Activated CD4-positive, alpha-beta T cell treated with anti-CD3 and anti-CD28 coated beads, Interleukin-2, amount 10 ng/mL, durations not matched to agents 24 days and 14 days (primary cell): ENCODE data around the gene CWF19L2. TPM values are rescaled to one million over a fixed set of nuclear protein-coding genes. Genes with fewer than 3 reads are reported as not detected.

Source experiments
- DNase-seq: peaks from one replicate; pipeline ENCODE4 v3.0.0; 2022
- H3K27ac Mint-ChIP-seq: one replicate; pipeline ENCODE4 v1.8.0; 2022; ENCODE audit warnings: mild to moderate bottlenecking, mixed read lengths
- H3K27me3 Mint-ChIP-seq: one replicate; pipeline ENCODE4 v1.8.0; 2022; ENCODE audit warnings: mixed read lengths
- H3K36me3 Mint-ChIP-seq: one replicate; pipeline ENCODE4 v1.8.0; 2022; ENCODE audit warnings: low read depth, mild to moderate bottlenecking, mixed read lengths
- H3K4me1 Mint-ChIP-seq: one replicate; pipeline ENCODE4 v1.8.0; 2021; ENCODE audit warnings: mixed read lengths
- H3K4me3 Mint-ChIP-seq: one replicate; pipeline ENCODE4 v1.8.0; 2022; ENCODE audit warnings: mild to moderate bottlenecking, moderate library complexity, mixed read lengths
- H3K9me3 Mint-ChIP-seq: one replicate; pipeline ENCODE4 v1.8.0; 2021; ENCODE audit warnings: mixed read lengths
- intact Hi-C: fragments of 100-400 bp; cut with micrococcal nuclease; formaldehyde crosslinking; loops from one replicate; pipeline ENCODE4 v1.15.1; 2023
- total RNA-seq: library from RNA; stranded (reverse); gene quantifications from 2 replicates; pipeline ENCODE4 v1.2.3, GENCODE V29; 2022

The CWF19L2 gene
- total RNA-seq, 1 donor from 2014 or later: 17.6 TPM

DNA sequence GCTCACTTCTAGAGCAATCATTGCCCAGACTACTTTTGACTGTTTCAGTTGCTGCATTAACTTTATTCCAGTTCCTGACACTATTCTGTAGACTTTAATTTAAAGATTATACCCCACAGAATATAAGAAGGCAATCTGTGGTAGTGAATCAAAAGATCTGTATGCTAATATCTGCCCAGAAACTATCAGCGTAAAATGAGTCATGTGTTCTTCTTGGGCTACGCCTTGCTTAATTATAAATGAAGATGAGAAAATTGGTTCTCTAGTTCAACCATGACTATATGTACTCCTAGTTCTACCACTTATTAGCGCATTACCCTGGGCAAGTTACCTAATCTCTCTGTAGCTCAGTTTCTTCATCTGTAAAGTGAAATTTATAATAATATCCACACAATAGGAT is 128.5 kb downstream of the CWF19L2 start:
- DNase-seq: no peak
- Mint-ChIP-seq H3K27ac (no peak overlapping the region), H3K27me3 (no peaks in the 10 kb centered on the region), H3K4me1 (no peaks in the 10 kb centered on the region), H3K36me3 (peaks cover 13% of the 10 kb centered on the region), H3K9me3 (peaks cover 2% of the 10 kb centered on the region), H3K4me3 (no peak overlapping the region)
- intact Hi-C loops: no loop called here

DNA sequence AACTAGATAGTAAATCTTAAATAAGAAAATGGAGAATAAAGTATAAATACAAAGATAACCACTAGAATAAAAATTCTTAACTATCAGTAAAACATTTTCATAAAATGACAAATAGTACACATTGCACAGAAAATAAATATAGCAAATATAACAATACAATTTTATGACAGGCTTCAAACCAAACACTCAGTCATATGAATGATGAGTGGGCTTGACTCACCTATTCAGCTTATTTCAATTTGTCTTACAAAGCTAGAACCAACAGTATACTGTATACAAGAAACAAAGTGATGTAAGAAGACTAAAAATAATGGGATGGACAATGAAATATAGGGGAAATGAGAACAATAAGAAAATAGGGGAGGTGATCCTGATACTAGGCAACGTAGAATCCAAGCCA is 141.2 kb downstream of the CWF19L2 start:
- Mint-ChIP-seq H3K36me3 (peaks cover 9% of the 10 kb centered on the region), H3K4me1 (no peaks in the 10 kb centered on the region), H3K27ac (no peak overlapping the region), H3K27me3 (no peaks in the 10 kb centered on the region), H3K9me3 (peaks cover 13% of the 10 kb centered on the region), H3K4me3 (no peak overlapping the region)
- DNase-seq: no peak
- intact Hi-C loops: no loop called here

DNA sequence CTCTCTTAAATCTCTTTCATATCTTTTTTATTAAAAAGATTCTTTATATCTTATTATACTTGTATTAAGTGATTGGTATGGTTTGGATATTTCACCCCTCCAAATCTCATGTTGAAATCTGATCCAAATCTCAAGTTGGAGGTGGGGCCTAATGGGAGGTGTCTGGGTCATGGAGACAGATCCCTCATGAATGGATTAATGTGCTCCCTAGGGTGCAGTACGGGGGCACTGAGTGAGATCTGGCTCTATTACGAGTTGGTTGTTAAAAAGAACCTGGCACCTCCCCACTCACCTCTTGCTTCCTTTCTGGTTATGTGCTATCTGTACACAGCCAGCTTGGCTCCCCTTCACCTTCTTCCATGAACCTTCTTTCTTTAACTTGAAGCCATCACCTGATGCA is 149.6 kb downstream of the CWF19L2 start:
- no peaks in the 10 kb centered on the region for H3K4me1 Mint-ChIP-seq
- intact Hi-C loops: no loop called here
- no peaks in the 10 kb centered on the region for H3K9me3 Mint-ChIP-seq
- H3K27me3 Mint-ChIP-seq: no peaks in the 10 kb centered on the region
- H3K36me3 Mint-ChIP-seq: peaks cover 14% of the 10 kb centered on the region
- no peak for DNase-seq
- no peak overlapping the region for H3K27ac Mint-ChIP-seq
- H3K4me3 Mint-ChIP-seq: no peak overlapping the region

DNA sequence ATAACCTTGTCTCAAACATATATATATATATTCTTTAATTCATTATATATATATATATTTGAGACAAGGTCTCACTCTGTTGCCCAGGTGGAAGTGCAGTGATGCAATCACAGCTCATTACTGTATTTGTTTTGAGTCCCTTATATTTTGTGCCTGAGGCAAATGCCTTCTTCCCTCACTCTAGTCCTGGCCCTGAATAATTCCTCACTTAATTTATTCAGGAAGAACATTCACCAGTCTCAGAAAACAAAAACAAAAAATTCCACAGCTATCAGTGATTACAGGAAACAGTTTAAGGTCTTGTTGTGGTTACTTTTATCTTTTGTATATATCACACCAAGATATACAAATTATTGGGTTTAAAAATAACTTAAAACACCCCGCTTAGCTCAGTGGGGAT is 155.7 kb downstream of the CWF19L2 start:
- Mint-ChIP-seq H3K27ac (no peak overlapping the region), H3K9me3 (peaks cover 8% of the 10 kb centered on the region), H3K4me3 (no peak overlapping the region), H3K36me3 (peaks cover 17% of the 10 kb centered on the region), H3K4me1 (no peaks in the 10 kb centered on the region), H3K27me3 (no peaks in the 10 kb centered on the region)
- DNase-seq: no peak
- intact Hi-C loops: no loop called here

DNA sequence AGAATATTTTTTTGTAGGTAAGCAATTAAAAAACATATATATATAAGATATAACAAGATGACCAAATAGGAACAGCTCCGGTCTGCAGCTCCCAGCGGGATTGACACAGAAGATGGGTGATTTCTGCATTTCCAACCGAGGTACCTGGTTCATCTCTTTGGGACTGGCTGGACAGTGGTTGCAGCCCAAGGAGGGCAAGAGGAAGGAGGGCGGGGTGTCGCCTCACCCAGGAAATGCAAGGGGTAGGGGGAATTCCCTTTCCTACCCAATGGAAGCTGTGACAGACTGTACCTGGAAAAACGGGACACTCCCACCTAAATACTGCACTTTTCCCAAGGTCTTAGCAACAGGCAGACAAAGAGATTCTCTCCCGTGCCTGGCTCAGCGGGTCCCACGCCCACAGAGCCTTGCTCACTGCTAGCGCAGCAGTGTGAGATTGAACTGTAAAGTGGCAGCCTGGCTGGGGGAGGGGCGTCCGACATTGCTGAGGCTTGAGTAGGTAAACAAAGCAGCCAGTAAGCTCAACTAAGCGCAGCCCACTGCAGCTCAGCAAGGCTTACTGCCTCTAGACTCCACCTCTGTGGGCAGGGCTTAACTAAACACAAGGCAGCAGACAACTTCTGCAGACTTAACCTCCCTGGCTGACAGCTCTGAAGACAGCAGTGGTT is 163.8 kb downstream of the CWF19L2 start:
- Mint-ChIP-seq H3K4me1 (no peaks in the 10 kb centered on the region), H3K4me3 (no peak overlapping the region), H3K9me3 (peaks cover 31% of the 10 kb centered on the region), H3K27ac (no peak overlapping the region), H3K27me3 (no peaks in the 10 kb centered on the region), H3K36me3 (peaks cover 25% of the 10 kb centered on the region)
- intact Hi-C loops: no loop called here
- no peak for DNase-seq

DNA sequence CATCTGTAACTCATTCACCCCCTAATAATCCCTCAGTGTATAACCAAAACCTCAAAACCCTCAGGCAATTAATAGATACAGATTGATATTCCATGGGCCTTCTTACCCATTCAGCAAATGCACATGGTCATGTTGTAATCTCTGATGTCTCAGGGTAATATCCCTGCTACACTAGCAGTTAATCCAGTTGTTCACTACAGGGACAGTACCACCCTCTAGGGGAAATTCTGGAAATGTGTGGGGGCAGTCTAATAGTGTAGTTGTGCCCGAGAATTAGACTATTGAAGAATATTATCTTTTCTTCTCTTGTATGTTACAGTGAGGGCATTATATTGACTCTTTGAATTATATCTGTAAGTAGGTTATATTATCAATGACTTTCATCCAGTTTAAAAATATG is 175.4 kb downstream of the CWF19L2 start:
- Mint-ChIP-seq H3K4me1 (no peaks in the 10 kb centered on the region), H3K4me3 (no peak overlapping the region), H3K27me3 (no peaks in the 10 kb centered on the region), H3K9me3 (peaks cover 11% of the 10 kb centered on the region), H3K27ac (no peak overlapping the region), H3K36me3 (peaks cover 2% of the 10 kb centered on the region)
- intact Hi-C loops: no loop called here
- no peak for DNase-seq

Other genes with a start within 250 kb of the CWF19L2 start
- gene ALKBH8, start 107.9 kb upstream of the CWF19L2 start, total RNA-seq: 13.3 and 15.0 TPM in 2 replicates
- gene ELMOD1, start 133.3 kb upstream of the CWF19L2 start, total RNA-seq: not detected in 2 replicates